Epithelial cell of esophagus (primary cell): ENCODE data around the gene PDCD4.
A peak's percentile ranks its signal among the peaks of the same experiment; 100 is the strongest.
"Not testable (repeated sequence)": the region's sequence is repeated elsewhere in the genome, so short reads cannot be mapped to it uniquely, and the experiment has no call there.

Source experiments
- DNase-seq: peaks from one replicate; pipeline ENCODE4 v3.0.0; 2010; ENCODE audit warnings: low read depth
- H3K4me3 ChIP-seq: 2 replicates; pipeline ENCODE4 v1.5.1; 2011; ENCODE audit warnings: mild to moderate bottlenecking, low read length, control low read depth
- CTCF ChIP-seq: IDR thresholded peaks from 2 replicates; pipeline ENCODE4 v1.5.1; 2011; ENCODE audit warnings: low read depth, mild to moderate bottlenecking, low read length, control low read depth, inconsistent platforms; ENCODE audit not compliant: insufficient read depth; ENCODE audit errors: missing control alignments

Gene PDCD4

DNA sequence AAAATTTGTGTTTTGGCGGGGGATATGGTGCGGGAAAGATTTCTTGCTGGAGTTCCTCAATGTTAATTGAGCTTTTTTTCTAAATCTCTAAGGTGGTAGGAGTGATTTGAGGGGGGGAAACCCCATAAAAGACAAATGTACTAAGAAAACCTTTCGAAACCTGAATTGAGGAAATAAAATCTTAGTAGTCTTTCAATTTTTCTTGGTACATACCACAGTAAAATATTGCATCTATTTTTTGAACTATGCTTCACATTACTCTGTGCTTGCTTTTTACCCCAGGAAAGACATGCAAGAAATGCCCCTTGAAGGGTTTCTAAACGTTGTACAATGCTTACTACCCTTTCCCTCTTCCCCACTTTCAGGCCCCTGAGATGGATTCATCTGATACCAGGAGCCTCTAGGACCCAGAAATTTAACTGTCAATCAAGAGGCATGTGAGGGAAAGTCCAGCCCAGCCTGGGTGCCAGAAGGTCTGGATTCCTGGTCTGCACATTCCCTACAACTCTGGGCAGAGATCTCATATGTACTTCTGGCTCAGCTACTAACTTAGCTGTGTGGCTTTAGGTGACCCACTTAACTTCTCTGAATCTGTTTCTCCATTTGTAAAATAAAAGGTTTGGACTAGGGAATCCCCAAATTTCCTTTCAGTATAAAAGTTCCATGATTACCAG lies 5.8 kb upstream of the PDCD4 start:
- no peak for DNase-seq
- no peak overlapping the region for H3K4me3 ChIP-seq

DNA sequence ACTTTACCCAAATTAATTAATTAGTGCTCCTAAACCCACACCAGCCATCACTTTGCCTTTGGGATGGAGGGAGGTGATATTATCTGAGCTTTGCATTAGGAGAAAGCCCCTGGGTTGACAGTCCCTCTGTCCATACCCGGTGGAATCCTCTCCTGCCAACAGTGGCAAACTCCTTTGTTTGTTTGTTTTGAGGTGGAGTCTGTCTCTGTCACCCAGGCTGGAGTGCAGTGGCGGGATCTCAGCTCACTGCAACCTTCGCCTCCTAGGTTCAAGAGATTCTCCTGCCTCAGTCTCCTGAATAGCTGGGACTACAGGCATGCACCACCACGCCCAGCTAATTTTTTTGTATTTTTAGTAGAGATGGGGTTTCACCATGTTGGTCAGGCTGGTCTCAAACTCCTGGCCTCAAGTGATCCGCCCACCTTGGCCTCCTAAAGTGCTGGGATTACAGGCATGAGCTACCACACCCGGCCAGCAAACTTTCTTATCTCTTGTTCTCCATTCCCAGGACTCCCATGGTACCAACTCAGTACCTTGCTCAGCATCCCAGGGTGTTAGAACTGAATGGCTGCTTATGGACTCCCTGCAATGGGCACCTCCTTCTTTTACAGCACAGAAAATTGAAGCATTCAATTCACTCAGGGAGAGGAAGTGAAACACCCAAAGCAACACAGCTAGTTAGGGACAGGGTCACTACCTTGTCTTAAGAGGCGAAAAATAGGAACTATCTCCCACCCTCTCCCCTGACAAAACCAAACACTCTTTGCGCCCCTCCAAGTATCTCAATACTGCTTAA lies 4.5 kb upstream of the PDCD4 start:
- H3K4me3 ChIP-seq, DNase-seq: not testable (repeated sequence)

More for the DNA sequence above, 5.8 kb upstream of the PDCD4 start:
- TF ChIP-seq CTCF: no peak

DNA sequence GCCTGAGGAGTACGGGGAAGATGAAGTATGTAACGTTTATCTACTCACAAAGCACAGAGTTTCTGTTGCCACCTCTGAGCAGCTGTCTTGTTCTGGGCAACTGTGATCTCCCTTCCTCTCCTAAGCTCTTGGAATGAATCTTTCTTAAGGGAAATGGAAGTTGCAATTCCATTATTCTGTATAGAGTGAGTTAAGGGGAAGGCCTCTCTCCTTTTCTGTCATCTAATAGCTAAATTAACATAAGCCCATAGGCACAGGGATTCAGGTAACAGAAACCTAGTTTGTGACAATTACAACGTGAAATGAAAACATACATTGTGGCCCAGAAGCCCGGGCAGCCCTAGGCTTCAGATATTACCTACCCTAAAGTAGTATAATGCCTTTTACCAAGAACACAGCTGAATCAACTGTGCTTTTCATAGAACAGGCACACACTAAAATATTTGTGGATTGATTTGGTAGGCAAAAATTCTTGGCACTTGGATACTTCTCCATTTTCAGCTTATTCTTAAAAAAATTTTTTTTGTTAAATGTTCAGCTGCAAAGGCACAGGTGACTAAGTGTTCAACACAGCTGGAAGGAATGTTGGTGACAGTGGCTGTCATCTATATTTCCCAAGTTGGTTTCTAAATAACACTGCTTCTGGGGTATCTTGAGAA lies 3.8 kb upstream of the PDCD4 start:
- no peak for TF ChIP-seq CTCF
- H3K4me3 ChIP-seq: no peak overlapping the region
- no peak for DNase-seq

- no peak overlapping the region for H3K4me3 ChIP-seq
- no peak for TF ChIP-seq CTCF
- DNase-seq: no peak
These were observed 2.7 kb upstream of the PDCD4 start for GRCh38 chr10:110868981-110869380.

DNA sequence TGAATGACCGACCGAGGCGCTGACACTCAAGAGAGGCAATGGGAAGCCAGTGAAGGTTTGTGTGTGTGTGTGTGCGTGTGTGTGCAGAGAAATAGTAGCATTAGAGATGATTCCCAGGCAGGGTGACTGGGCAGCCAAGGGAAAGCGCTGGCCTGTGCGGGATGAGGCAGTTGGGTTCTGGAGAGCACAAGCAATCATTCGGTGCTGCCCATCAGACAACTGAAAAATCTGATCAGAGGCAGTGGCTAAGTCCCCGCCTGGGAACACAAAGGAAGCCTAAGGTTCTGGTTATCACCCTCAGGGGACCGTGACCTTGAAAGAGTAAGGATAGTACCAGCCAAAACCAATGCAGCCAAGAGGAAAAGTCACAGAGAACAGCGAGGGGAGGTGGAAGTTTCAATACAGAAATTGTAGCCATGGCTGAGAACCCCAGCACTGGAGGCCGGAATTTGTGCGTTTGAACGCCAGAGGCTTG lies 868 bp upstream of the PDCD4 start:
- H3K4me3 ChIP-seq: no peak overlapping the region
- no peak for TF ChIP-seq CTCF
- no peak for DNase-seq

- peak; percentile 14 for TF ChIP-seq CTCF
- peak overlapping the region; percentile 85 for H3K4me3 ChIP-seq
These were observed 636 bp downstream of the PDCD4 start for GRCh38 chr10:110872145-110872983.

More at GRCh38 chr10:110872145-110872983, 636 bp downstream of the PDCD4 start:
- peak; percentile 67 for DNase-seq
